ENCODE data around the gene TXK. TPM values are rescaled to one million over a fixed set of nuclear protein-coding genes. Genes with fewer than 3 reads are reported as not detected.
"Not testable (repeated sequence)": the region's sequence is repeated elsewhere in the genome, so short reads cannot be mapped to it uniquely, and the experiment has no call there.

The TXK gene
- total and polyA plus RNA-seq, 3 donors from 2014 or later: 3.1 to 5.9 (median 3.6) TPM

- TF ChIP-seq CTCF (IDR thresholded peaks at IDR 0.05) (no peak), POLR2A (IDR thresholded peaks at IDR 0.05) (no peak)
- intact Hi-C loops (cut with DNase I; ENCODE audit: low total_unique reads): no loop called here
- H3K4me3 ChIP-seq: no peak overlapping the region
- no peak for DNase-seq
- no peaks in the 10 kb centered on the region for H3K27me3 ChIP-seq
- no peaks in the 10 kb centered on the region for H3K36me3 ChIP-seq (ENCODE audit: low read depth, missing control alignments)
- WGBS, 2 donors: 77 to 80% methylated on average over 6 of the region's 6 CpGs
- no peaks in the 10 kb centered on the region for H3K9me3 ChIP-seq
- H3K4me1 ChIP-seq: no peaks in the 10 kb centered on the region
- no peak overlapping the region for H3K27ac ChIP-seq
Measured at GRCh38 chr4:48173056-48173991, 39.3 kb upstream of the TXK start.

GRCh38 chr4:48172651-48173050 is 38.6 kb upstream of the TXK start:
- Histone ChIP-seq H3K36me3 (ENCODE audit: low read depth, missing control alignments) (no peaks in the 10 kb centered on the region), H3K4me1 (no peaks in the 10 kb centered on the region), H3K4me3 (no peak overlapping the region), H3K27ac (no peak overlapping the region), H3K27me3 (no peaks in the 10 kb centered on the region), H3K9me3 (no peaks in the 10 kb centered on the region)
- WGBS, 2 donors: 82 to 97% methylated on average over 4 of the region's 4 CpGs
- DNase-seq: no peak
- TF ChIP-seq CTCF (IDR thresholded peaks at IDR 0.05): no peak
- no peak for TF ChIP-seq POLR2A (IDR thresholded peaks at IDR 0.05)
- intact Hi-C loops (cut with DNase I; ENCODE audit: low total_unique reads): no loop called here

GRCh38 chr4:48169636-48170035 is 35.6 kb upstream of the TXK start:
- H3K4me3 ChIP-seq: no peak overlapping the region
- intact Hi-C loops (cut with DNase I; ENCODE audit: low total_unique reads): no loop called here
- no peak overlapping the region for H3K27ac ChIP-seq
- no peaks in the 10 kb centered on the region for H3K27me3 ChIP-seq
- whole genome bisulfite sequencing, 2 donors: 29 to 86% methylated on average over 1 of the region's 1 CpG
- DNase-seq: no peak
- H3K9me3 ChIP-seq: no peaks in the 10 kb centered on the region
- no peaks in the 10 kb centered on the region for H3K36me3 ChIP-seq (ENCODE audit: low read depth, missing control alignments)
- TF ChIP-seq CTCF (IDR thresholded peaks at IDR 0.05) (no peak), POLR2A (IDR thresholded peaks at IDR 0.05) (no peak)
- H3K4me1 ChIP-seq: no peaks in the 10 kb centered on the region

GRCh38 chr4:48167538-48168263 is 33.7 kb upstream of the TXK start:
- H3K9me3 ChIP-seq: no peaks in the 10 kb centered on the region
- H3K36me3 ChIP-seq (ENCODE audit: low read depth, missing control alignments): no peaks in the 10 kb centered on the region
- H3K4me3 ChIP-seq: no peak overlapping the region
- H3K27me3 ChIP-seq: no peaks in the 10 kb centered on the region
- intact Hi-C loops (cut with DNase I; ENCODE audit: low total_unique reads): no loop called here
- DNase-seq: no peak
- 52 to 58% methylated on average over 5 of the region's 5 CpGs for WGBS, 2 donors
- H3K4me1 ChIP-seq: no peaks in the 10 kb centered on the region
- H3K27ac ChIP-seq: no peak overlapping the region
- TF ChIP-seq POLR2A (IDR thresholded peaks at IDR 0.05): no peak
- no peak for TF ChIP-seq CTCF (IDR thresholded peaks at IDR 0.05)

- H3K4me1 ChIP-seq: not testable (repeated sequence)
Measured at GRCh38 chr4:48164561-48164960, 30.5 kb upstream of the TXK start.

More at GRCh38 chr4:48164561-48164960, 30.5 kb upstream of the TXK start:
- intact Hi-C loops (cut with DNase I; ENCODE audit: low total_unique reads); H3K4me3 ChIP-seq; H3K9me3 ChIP-seq; DNase-seq; H3K27ac ChIP-seq; H3K36me3 ChIP-seq (ENCODE audit: low read depth, missing control alignments); H3K27me3 ChIP-seq: not testable (repeated sequence)
- WGBS, 2 donors: 92 to 95% methylated on average over 9 of the region's 9 CpGs
